ENCODE results near the gene INTS15. TPM values are rescaled to one million over a fixed set of nuclear protein-coding genes. Genes with fewer than 3 reads are reported as not detected.

INTS15 gene
- total and polyA plus RNA-seq, 9 of the 15 experiments (the other 6 are each of a cell fraction or from before 2014, with no cell fraction given), result 0.52 to 28.9 (median 11.6) TPM

DNA sequence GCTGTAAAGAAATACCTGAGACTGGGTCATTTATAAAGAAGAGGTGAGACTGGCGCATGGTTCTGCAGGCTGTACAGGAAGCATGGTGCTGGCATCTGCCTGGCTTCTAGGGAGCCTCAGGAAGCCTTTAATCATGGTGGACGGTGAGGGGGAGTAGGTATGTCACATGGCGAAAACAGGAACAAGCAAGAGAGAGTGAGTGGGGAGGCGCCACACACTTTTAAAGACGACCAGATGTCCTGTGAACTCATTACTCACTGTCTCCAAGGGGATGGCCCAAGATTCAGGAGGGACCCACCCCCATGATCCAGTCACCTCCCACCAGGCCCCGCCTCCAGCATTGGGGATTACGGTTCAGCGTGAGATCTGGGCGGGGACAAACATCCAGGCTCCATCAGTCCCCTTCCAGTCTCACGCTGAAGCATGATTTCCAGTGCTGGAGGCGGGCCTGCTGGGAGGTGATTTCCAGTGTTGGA lies 50.5 kb downstream of the INTS15 start (continued):
- no peak for TF ChIP-seq RBM39 (optimal IDR thresholded peaks at IDR 0.05; ENCODE audit: low read depth, low read length)
- peak; percentile 65 for TF ChIP-seq ARID1B (IDR thresholded peaks at IDR 0.05)
- peak; percentile 35; the same call in 1 of the 2 replicates for TF ChIP-seq CXXC5 (CRISPR knock-in tag; IDR thresholded peaks at IDR 0.05)
- TF ChIP-seq, protein P1, sequence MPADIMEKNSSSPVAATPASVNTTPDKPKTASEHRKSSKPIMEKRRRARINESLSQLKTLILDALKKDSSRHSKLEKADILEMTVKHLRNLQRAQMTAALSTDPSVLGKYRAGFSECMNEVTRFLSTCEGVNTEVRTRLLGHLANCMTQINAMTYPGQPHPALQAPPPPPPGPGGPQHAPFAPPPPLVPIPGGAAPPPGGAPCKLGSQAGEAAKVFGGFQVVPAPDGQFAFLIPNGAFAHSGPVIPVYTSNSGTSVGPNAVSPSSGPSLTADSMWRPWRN (IDR thresholded peaks at IDR 0.05; ENCODE audit: low read depth), result no peak
- TF ChIP-seq JUNB (CRISPR knock-in tag; conservative IDR thresholded peaks at IDR 0.05), result no peak
- TF ChIP-seq, protein P2, sequence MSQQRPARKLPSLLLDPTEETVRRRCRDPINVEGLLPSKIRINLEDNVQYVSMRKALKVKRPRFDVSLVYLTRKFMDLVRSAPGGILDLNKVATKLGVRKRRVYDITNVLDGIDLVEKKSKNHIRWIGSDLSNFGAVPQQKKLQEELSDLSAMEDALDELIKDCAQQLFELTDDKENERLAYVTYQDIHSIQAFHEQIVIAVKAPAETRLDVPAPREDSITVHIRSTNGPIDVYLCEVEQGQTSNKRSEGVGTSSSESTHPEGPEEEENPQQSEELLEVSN (IDR thresholded peaks at IDR 0.05; ENCODE audit: borderline replicate concordance in 1 of 2, extremely low read depth in 1 of 2, insufficient read depth in 1 of 2, insufficient read length in 1 of 2, low read depth in 1 of 2, low read length in 1 of 2, poor library complexity in 1 of 2, severe bottlenecking in 1 of 2), result peak; percentile 18 to 59
- TF ChIP-seq, protein P3, sequence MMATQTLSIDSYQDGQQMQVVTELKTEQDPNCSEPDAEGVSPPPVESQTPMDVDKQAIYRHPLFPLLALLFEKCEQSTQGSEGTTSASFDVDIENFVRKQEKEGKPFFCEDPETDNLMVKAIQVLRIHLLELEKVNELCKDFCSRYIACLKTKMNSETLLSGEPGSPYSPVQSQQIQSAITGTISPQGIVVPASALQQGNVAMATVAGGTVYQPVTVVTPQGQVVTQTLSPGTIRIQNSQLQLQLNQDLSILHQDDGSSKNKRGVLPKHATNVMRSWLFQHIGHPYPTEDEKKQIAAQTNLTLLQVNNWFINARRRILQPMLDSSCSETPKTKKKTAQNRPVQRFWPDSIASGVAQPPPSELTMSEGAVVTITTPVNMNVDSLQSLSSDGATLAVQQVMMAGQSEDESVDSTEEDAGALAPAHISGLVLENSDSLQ (IDR thresholded peaks at IDR 0.05), result peak; percentile 98
- TF ChIP-seq, protein P4, sequence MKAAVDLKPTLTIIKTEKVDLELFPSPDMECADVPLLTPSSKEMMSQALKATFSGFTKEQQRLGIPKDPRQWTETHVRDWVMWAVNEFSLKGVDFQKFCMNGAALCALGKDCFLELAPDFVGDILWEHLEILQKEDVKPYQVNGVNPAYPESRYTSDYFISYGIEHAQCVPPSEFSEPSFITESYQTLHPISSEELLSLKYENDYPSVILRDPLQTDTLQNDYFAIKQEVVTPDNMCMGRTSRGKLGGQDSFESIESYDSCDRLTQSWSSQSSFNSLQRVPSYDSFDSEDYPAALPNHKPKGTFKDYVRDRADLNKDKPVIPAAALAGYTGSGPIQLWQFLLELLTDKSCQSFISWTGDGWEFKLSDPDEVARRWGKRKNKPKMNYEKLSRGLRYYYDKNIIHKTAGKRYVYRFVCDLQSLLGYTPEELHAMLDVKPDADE (conservative IDR thresholded peaks at IDR 0.05; ENCODE audit: control insufficient read depth, low read depth, low read length), result 0 out of 2 replicates have a peak, but pooled peaks have one; percentile 55
- TF ChIP-seq TRIM28 (IDR thresholded peaks at IDR 0.05), result peak; percentile 92
- 0 out of 2 replicates have a peak, but pooled peaks have one; percentile 26 for TF ChIP-seq SMARCA4 (IDR thresholded peaks at IDR 0.05)
- TF ChIP-seq, protein P5, sequence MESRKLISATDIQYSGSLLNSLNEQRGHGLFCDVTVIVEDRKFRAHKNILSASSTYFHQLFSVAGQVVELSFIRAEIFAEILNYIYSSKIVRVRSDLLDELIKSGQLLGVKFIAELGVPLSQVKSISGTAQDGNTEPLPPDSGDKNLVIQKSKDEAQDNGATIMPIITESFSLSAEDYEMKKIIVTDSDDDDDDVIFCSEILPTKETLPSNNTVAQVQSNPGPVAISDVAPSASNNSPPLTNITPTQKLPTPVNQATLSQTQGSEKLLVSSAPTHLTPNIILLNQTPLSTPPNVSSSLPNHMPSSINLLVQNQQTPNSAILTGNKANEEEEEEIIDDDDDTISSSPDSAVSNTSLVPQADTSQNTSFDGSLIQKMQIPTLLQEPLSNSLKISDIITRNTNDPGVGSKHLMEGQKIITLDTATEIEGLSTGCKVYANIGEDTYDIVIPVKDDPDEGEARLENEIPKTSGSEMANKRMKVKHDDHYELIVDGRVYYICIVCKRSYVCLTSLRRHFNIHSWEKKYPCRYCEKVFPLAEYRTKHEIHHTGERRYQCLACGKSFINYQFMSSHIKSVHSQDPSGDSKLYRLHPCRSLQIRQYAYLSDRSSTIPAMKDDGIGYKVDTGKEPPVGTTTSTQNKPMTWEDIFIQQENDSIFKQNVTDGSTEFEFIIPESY (CRISPR knock-in tag; IDR thresholded peaks at IDR 0.05), result peak; percentile 71
- TF ChIP-seq NBN (IDR thresholded peaks at IDR 0.05; ENCODE audit: low read depth), result 0 out of 2 replicates have a peak, but pooled peaks have one; percentile 39
- TF ChIP-seq HDAC1 (IDR thresholded peaks at IDR 0.05), result peak in 1 of 2 experiments; percentile 66; a peak in 2 of 4 replicates
- TF ChIP-seq TARDBP (IDR thresholded peaks at IDR 0.05), result no peak
- TF ChIP-seq TRIM24 (IDR thresholded peaks at IDR 0.05), result peak; percentile 73 to 88
- peak; percentile 41 to 66; a peak in 2 of 4 replicates for TF ChIP-seq SIN3A (IDR thresholded peaks at IDR 0.05; ENCODE audit: borderline replicate concordance in 2 of 2, control insufficient read depth in 1 of 2, low read depth in 2 of 2, low read length in 2 of 2)
- TF ChIP-seq TEAD4 (IDR thresholded peaks at IDR 0.05; ENCODE audit: low read length), result peak; percentile 47
- no peak for TF ChIP-seq TEAD4 (CRISPR knock-in tag; IDR thresholded peaks at IDR 0.05; ENCODE audit: borderline replicate concordance)
- peak; percentile 90 for TF ChIP-seq MYC (IDR thresholded peaks at IDR 0.05; ENCODE audit: low read depth, low read length)
- TF ChIP-seq MYC (CRISPR knock-in tag; IDR thresholded peaks at IDR 0.05; ENCODE audit: borderline replicate concordance, low read depth), result no peak
- no peak for TF ChIP-seq BCOR (IDR thresholded peaks at IDR 0.05)
- peak; percentile 68 for TF ChIP-seq SPI1 (IDR thresholded peaks at IDR 0.05; ENCODE audit: borderline replicate concordance, low read depth, low read length)
- peak; percentile 77 to 83 for TF ChIP-seq FOXK2 (conservative IDR thresholded peaks at IDR 0.05 in 1 of 2, IDR thresholded peaks at IDR 0.05 in 1 of 2; ENCODE audit: low read depth in 2 of 2)

All from K562 (cell line).